GM18868 (cell line): Measurements from ENCODE around the gene CAPN10.

ENCODE experiments used
- ATAC-seq: cut with Tn5 transposase; IDR thresholded peaks from one replicate; pipeline ENCODE4 v1.9.1; 2021; ENCODE audit warnings: mild to moderate bottlenecking, moderate library complexity; ENCODE audit not compliant: unreplicated experiment

The CAPN10 gene

GRCh38 chr2:240574386-240575100, 12.0 kb upstream of the CAPN10 start:
- ATAC-seq: no peak

GRCh38 chr2:240575101-240575965, 11.2 kb upstream of the CAPN10 start:
- ATAC-seq: no peak

- ATAC-seq: no peak
Observed at GRCh38 chr2:240576036-240576435, 10.5 kb upstream of the CAPN10 start.

GRCh38 chr2:240576436-240577205, 9.9 kb upstream of the CAPN10 start:
- ATAC-seq: no peak

- ATAC-seq: no peak
Observed at GRCh38 chr2:240577281-240578109, 9.0 kb upstream of the CAPN10 start.

- ATAC-seq: no peak
Observed at GRCh38 chr2:240578110-240578450, 8.5 kb upstream of the CAPN10 start.

- no peak for ATAC-seq
Observed at GRCh38 chr2:240578488-240578887, 8.0 kb upstream of the CAPN10 start.

- ATAC-seq: no peak
Observed at GRCh38 chr2:240579071-240579762, 7.3 kb upstream of the CAPN10 start.

GRCh38 chr2:240579771-240580614, 6.5 kb upstream of the CAPN10 start:
- ATAC-seq: no peak

- no peak for ATAC-seq
Observed at GRCh38 chr2:240581811-240582210, 4.7 kb upstream of the CAPN10 start.

GRCh38 chr2:240582781-240583180, 3.8 kb upstream of the CAPN10 start:
- no peak for ATAC-seq

GRCh38 chr2:240583774-240584173, 2.8 kb upstream of the CAPN10 start:
- no peak for ATAC-seq

GRCh38 chr2:240584486-240585031, 2.0 kb upstream of the CAPN10 start:
- peak; percentile 52 for ATAC-seq

- peak; percentile 31 for ATAC-seq
Observed at GRCh38 chr2:240585101-240585500, 1.4 kb upstream of the CAPN10 start.

GRCh38 chr2:240585681-240586197, 795 bp upstream of the CAPN10 start:
- ATAC-seq: no peak

GRCh38 chr2:240586919-240587800, 626 bp downstream of the CAPN10 start:
- no peak for ATAC-seq

GRCh38 chr2:240588006-240588655, 1.6 kb downstream of the CAPN10 start:
- no peak for ATAC-seq
